Endothelial cell of umbilical vein (primary cell): ENCODE measurements around the gene TNFAIP8L3. TPM values are rescaled to one million over a fixed set of nuclear protein-coding genes. Genes with fewer than 3 reads are reported as not detected.

Experiments used
- BruUV-seq: library from RNA; stranded (reverse); fragments of 400-500 nt; replicated peaks from 2 replicates; lab custom pipeline; 2021; lab: Mats Ljungman, UMichigan
- CTCF ChIA-PET: fragments of 300-600, 350-600 bp; sonication (Branson Sonifier 250); formaldehyde crosslinking; loops from one replicate; lab custom pipeline; 2021; ENCODE audit warnings: antibody characterized with exemption, inconsistent platforms; lab: Charles Lee
- POLR2A ChIA-PET: fragments of 300-600, 350-600 bp; sonication (Branson Sonifier 250); formaldehyde crosslinking; loops from one replicate; lab custom pipeline; 2021; ENCODE audit warnings: antibody characterized with exemption, inconsistent platforms; lab: Charles Lee
- DNase-seq: peaks from one replicate; pipeline ENCODE4 v3.0.0-alpha.2; 2011; ENCODE audit warnings: low read depth, low spot score
- FAIRE-seq: peaks from 2 replicates; lab custom pipeline; 2011; peaks lifted over from hg19 to GRCh38; lab: Jason Lieb, UNC
- H2AFZ ChIP-seq: 2 replicates; pipeline ENCODE4 v1.6.0; 2012; ENCODE audit warnings: low read depth, low read length, control low read depth, inconsistent platforms
- H3K27ac ChIP-seq: 2 replicates; pipeline ENCODE4 v1.5.1; 2011; ENCODE audit warnings: low read depth, mild to moderate bottlenecking, control low read depth, low read length, moderate library complexity; ENCODE audit not compliant: insufficient read depth
- H3K27me3 ChIP-seq, 2 experiments: 2 replicates each; pipeline versions ENCODE4 v1.6.0 to v1.6.1; 2011; ENCODE audit warnings: low read length in 2 of 2, mixed read lengths in 1 of 2; ENCODE audit not compliant: control insufficient read depth in 2 of 2, insufficient read depth in 2 of 2
- H3K36me3 ChIP-seq, 2 experiments: 2 replicates in 1 of 2; 3 replicates in 1 of 2; pipeline ENCODE4 v1.5.1; 2011; ENCODE audit warnings: low read length in 2 of 2, mild to moderate bottlenecking in 1 of 2, moderate library complexity in 1 of 2; ENCODE audit not compliant: control insufficient read depth in 2 of 2, insufficient read depth in 2 of 2; ENCODE audit errors: extremely low read depth in 1 of 2
- H3K4me1 ChIP-seq: 3 replicates; pipeline ENCODE4 v1.5.1; 2011; ENCODE audit warnings: mild to moderate bottlenecking, low read length; ENCODE audit not compliant: control insufficient read depth, insufficient read depth; ENCODE audit errors: extremely low read depth
- H3K4me2 ChIP-seq: 2 replicates; pipeline ENCODE4 v1.6.1; 2011; ENCODE audit warnings: low read length, control low read depth, mixed read lengths; ENCODE audit not compliant: insufficient read depth
- H3K4me3 ChIP-seq, 3 experiments: fragments of 200-600 bp in 1 of 3; sonication (generic), shearing (Covaris generic) in 1 of 3; replicated peaks in 1 of 3; 2 replicates each; pipeline ENCODE4 v1.5.1; 2011 to 2016; ENCODE audit warnings: control low read depth in 3 of 3, low read length in 3 of 3, mild to moderate bottlenecking in 2 of 3, inconsistent platforms in 1 of 3, low read depth in 1 of 3, moderate library complexity in 1 of 3; ENCODE audit not compliant: insufficient read depth in 1 of 3
- H3K79me2 ChIP-seq: 2 replicates; pipeline ENCODE4 v1.6.0; 2012; ENCODE audit warnings: low read length, inconsistent platforms; ENCODE audit not compliant: control insufficient read depth, insufficient read depth
- H3K9ac ChIP-seq: replicated peaks from 2 replicates; pipeline ENCODE3; 2011; ENCODE audit warnings: low read length, control low read depth; ENCODE audit not compliant: insufficient read depth; ENCODE audit errors: extremely low read depth
- H3K9me1 ChIP-seq: replicated peaks from 3 replicates; pipeline ENCODE4 v1.6.0; 2011; ENCODE audit warnings: mild to moderate bottlenecking, low read length; ENCODE audit not compliant: control insufficient read depth, insufficient read depth; ENCODE audit errors: extremely low read depth
- H3K9me3 ChIP-seq: replicated peaks from 2 replicates; pipeline ENCODE4 v1.5.1; 2012; ENCODE audit warnings: low read length, inconsistent platforms; ENCODE audit not compliant: control insufficient read depth, insufficient read depth
- H4K20me1 ChIP-seq: replicated peaks from 2 replicates; pipeline ENCODE3; 2011; ENCODE audit warnings: mild to moderate bottlenecking, low read length; ENCODE audit not compliant: control insufficient read depth, insufficient read depth; ENCODE audit errors: extremely low read depth
- EZH2 ChIP-seq: IDR thresholded peaks from 2 replicates; pipeline ENCODE4 v1.6.1; 2012; ENCODE audit warnings: borderline replicate concordance, low read depth, mild to moderate bottlenecking, moderate library complexity, low read length, inconsistent platforms; ENCODE audit not compliant: severe bottlenecking
- FOS ChIP-seq: IDR thresholded peaks from 2 replicates; pipeline ENCODE4 v1.6.1; 2011; ENCODE audit warnings: mild to moderate bottlenecking, low read length, moderate library complexity, borderline replicate concordance; ENCODE audit not compliant: insufficient read depth
- GATA2 ChIP-seq: IDR thresholded peaks from 2 replicates; pipeline ENCODE4 v1.7.0; 2011; ENCODE audit warnings: low read depth, mild to moderate bottlenecking, moderate library complexity, mixed read lengths, low read length; ENCODE audit not compliant: insufficient read length, insufficient read depth
- JUN ChIP-seq: IDR thresholded peaks from 2 replicates; pipeline ENCODE4 v1.6.1; 2011; ENCODE audit warnings: borderline replicate concordance, low read depth; ENCODE audit not compliant: insufficient read length, insufficient read depth
- MAX ChIP-seq: IDR thresholded peaks from 2 replicates; pipeline ENCODE4 v1.6.1; 2011; ENCODE audit not compliant: insufficient read depth, insufficient read length
- MYC ChIP-seq: IDR thresholded peaks from one replicate; pipeline ENCODE4 v1.6.1; 2011; ENCODE audit warnings: mild to moderate bottlenecking, low read depth, low read length
- POLR2A ChIP-seq: IDR thresholded peaks from 2 replicates; pipeline ENCODE4 v1.6.1; 2012; ENCODE audit warnings: low read depth, mild to moderate bottlenecking, control low read depth, low read length
- POLR2AphosphoS5 ChIP-seq: IDR thresholded peaks from 2 replicates; pipeline ENCODE4 v1.6.1; 2012; ENCODE audit warnings: low read depth, mild to moderate bottlenecking, control low read depth, low read length, moderate library complexity; ENCODE audit not compliant: insufficient read depth
- dilution Hi-C: fragments of 300-500 bp; cut with MboI; formaldehyde crosslinking; loops from one replicate; pipeline ENCODE4 v1.15.0; 2019; ENCODE audit warnings: low sequenced_read_pairs; ENCODE audit not compliant: extremely low pct_ligation_motif_present
- intact Hi-C: fragments of 100-400 bp; cut with micrococcal nuclease; formaldehyde crosslinking; loops from one replicate; pipeline ENCODE4 v1.10.0; 2022
- polyA plus RNA-seq, 4 experiments: library from polyadenylated mRNA; depleted of rRNA in 3 of 4; stranded (reverse) in 3 of 4; unstranded in 1 of 4; fragments of >200 nt; gene quantifications; 2 replicates each; pipeline versions ENCODE4 v1.2.1 to v1.2.3, GENCODE V29; 2011 to 2012; ENCODE audit warnings: missing spikeins in 1 of 4
- total RNA-seq: library from RNA; stranded (reverse); gene quantifications from 2 replicates; pipeline ENCODE4 v1.2.3, GENCODE V29; 2021
- TF ChIP-seq, protein P1 (sequence below), 2 donors: IDR thresholded peaks; 1 replicate in 1 of 2; 2 replicates in 1 of 2; pipeline ENCODE4 v1.5.1; 2011; ENCODE audit warnings: low read length in 2 of 2, mild to moderate bottlenecking in 2 of 2, moderate library complexity in 2 of 2, control low read depth in 1 of 2, inconsistent platforms in 1 of 2, low read depth in 1 of 2; ENCODE audit not compliant: insufficient read depth in 1 of 2; ENCODE audit errors: extremely low read depth in 1 of 2

The TNFAIP8L3 gene
- total and polyA plus RNA-seq, 2 donors (not counting 3 experiments of a cell fraction or from before 2014, with no cell fraction given) = 8.8 to 38.3 TPM

- no peak for FAIRE-seq
- H3K9ac ChIP-seq = no peak overlapping the region
- H2AFZ ChIP-seq = peak overlapping the region; percentile 81
These were observed 63.9 kb downstream of the TNFAIP8L3 start for GRCh38 chr15:51030649-51031316.

DNA sequence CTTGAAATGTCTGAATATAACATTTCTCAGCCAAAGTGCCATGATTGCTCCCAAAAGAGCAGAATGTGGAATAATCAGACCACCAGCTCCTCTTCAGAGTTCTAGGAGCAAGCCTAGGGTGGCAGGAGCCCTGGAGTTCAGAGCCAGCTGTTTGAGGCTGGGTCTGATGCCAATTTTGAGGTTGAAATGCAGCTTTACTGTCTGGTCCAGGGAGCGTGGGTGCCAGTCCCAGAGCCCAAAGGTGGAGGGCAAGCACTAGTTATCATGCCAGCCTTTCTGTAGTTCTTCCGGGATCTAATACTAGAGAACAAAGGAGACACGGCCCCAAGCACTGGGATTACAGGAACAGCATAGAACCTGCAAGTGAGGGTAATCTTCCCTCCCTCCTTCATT lies 69.3 kb downstream of the TNFAIP8L3 start:
- FAIRE-seq (no peak), DNase-seq (no peak)
- CTCF ChIA-PET = no interaction called here
- Histone ChIP-seq H3K4me3 (no peak overlapping the region), H3K36me3 (no peaks in the 10 kb centered on the region), H3K27me3 (no peaks in the 10 kb centered on the region), H3K27ac (no peak overlapping the region), H3K4me2 (no peak overlapping the region), H3K9me1 (no peaks in the 10 kb centered on the region), H2AFZ (no peak overlapping the region), H4K20me1 (no peaks in the 10 kb centered on the region), H3K79me2 (no peaks in the 10 kb centered on the region), H3K9me3 (no peaks in the 10 kb centered on the region), H3K4me1 (no peaks in the 10 kb centered on the region), H3K9ac (no peak overlapping the region)
- BruUV-seq = no TSS peak
- intact Hi-C loops (no loop called here), dilution Hi-C loops (no loop called here)
- TF ChIP-seq MAX (no peak), MYC (no peak), JUN (no peak), GATA2 (no peak), EZH2 (no peak), POLR2A (no peak), POLR2AphosphoS5 (no peak), FOS (no peak)
- TF ChIP-seq, protein P1, sequence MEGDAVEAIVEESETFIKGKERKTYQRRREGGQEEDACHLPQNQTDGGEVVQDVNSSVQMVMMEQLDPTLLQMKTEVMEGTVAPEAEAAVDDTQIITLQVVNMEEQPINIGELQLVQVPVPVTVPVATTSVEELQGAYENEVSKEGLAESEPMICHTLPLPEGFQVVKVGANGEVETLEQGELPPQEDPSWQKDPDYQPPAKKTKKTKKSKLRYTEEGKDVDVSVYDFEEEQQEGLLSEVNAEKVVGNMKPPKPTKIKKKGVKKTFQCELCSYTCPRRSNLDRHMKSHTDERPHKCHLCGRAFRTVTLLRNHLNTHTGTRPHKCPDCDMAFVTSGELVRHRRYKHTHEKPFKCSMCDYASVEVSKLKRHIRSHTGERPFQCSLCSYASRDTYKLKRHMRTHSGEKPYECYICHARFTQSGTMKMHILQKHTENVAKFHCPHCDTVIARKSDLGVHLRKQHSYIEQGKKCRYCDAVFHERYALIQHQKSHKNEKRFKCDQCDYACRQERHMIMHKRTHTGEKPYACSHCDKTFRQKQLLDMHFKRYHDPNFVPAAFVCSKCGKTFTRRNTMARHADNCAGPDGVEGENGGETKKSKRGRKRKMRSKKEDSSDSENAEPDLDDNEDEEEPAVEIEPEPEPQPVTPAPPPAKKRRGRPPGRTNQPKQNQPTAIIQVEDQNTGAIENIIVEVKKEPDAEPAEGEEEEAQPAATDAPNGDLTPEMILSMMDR (IDR thresholded peaks at IDR 0.05; ENCODE audit: extremely low read depth in 1 of 2, insufficient read depth in 1 of 2, low read depth in 1 of 2, low read length in 2 of 2) = no peak
- POLR2A ChIA-PET = no interaction called here

More at GRCh38 chr15:51030649-51031316, 63.9 kb downstream of the TNFAIP8L3 start:
- H3K79me2 ChIP-seq = no peaks in the 10 kb centered on the region
- dilution Hi-C loops = no loop called here
- H3K36me3 ChIP-seq = no peaks in the 10 kb centered on the region
- no peaks in the 10 kb centered on the region for H3K9me1 ChIP-seq
- TF ChIP-seq MYC (no peak), POLR2AphosphoS5 (no peak), JUN (no peak), POLR2A (no peak), MAX (no peak), FOS (no peak), EZH2 (no peak), GATA2 (no peak)
- no peaks in the 10 kb centered on the region for H4K20me1 ChIP-seq
- H3K27ac ChIP-seq = no peak overlapping the region
- intact Hi-C loops = no loop called here
- ChIA-PET CTCF (interaction anchor here (1.0 kb wide), 1 partner anchor 29 kb away, joined by 3 read pairs; no protein-coding TSS in a partner anchor), POLR2A (no interaction called here)
- no peaks in the 10 kb centered on the region for H3K4me1 ChIP-seq
- no peaks in the 10 kb centered on the region for H3K27me3 ChIP-seq
- no TSS peak for BruUV-seq
- no peak for DNase-seq
- no peak overlapping the region for H3K4me2 ChIP-seq
- no peaks in the 10 kb centered on the region for H3K9me3 ChIP-seq
- no peak overlapping the region for H3K4me3 ChIP-seq
